ENCODE data around the gene TMEM26. TPM values are rescaled to one million over a fixed set of nuclear protein-coding genes. Genes with fewer than 3 reads are reported as not detected.

The TMEM26 gene
- total RNA-seq, 1 experiment from 2014 or later = not detected

- Mint-ChIP-seq H3K4me3 (ENCODE audit: unreplicated experiment) (no peak overlapping the region), H3K27ac (ENCODE audit: unreplicated experiment) (no peak overlapping the region), H3K27me3 (ENCODE audit: insufficient read depth, unreplicated experiment) (peaks cover 3% of the 10 kb centered on the region), H3K36me3 (ENCODE audit: insufficient read depth, unreplicated experiment) (no peaks in the 10 kb centered on the region), H3K9me3 (ENCODE audit: unreplicated experiment) (no peaks in the 10 kb centered on the region), H3K4me1 (ENCODE audit: low read depth, unreplicated experiment) (no peaks in the 10 kb centered on the region)
- DNase-seq = no peak
- intact Hi-C loops (cut with micrococcal nuclease; ENCODE audit: unreplicated experiment) = no loop called here
- Histone ChIP-seq H3K4me3 (ENCODE audit: low read depth, low read length) (no peak overlapping the region), H3K36me3 (ENCODE audit: control insufficient read depth, insufficient read depth, low read length) (no peaks in the 10 kb centered on the region), H3K9me3 (no peaks in the 10 kb centered on the region), H3K27me3 (replicated peaks; ENCODE audit: control insufficient read depth, insufficient read depth, low read length) (no peaks in the 10 kb centered on the region), H3K4me1 (no peaks in the 10 kb centered on the region)
- no TSS peak for BruUV-seq (replicated peaks)
- ChIA-PET CTCF (no interaction called here), POLR2A (no interaction called here)
- TF ChIP-seq, protein P1, sequence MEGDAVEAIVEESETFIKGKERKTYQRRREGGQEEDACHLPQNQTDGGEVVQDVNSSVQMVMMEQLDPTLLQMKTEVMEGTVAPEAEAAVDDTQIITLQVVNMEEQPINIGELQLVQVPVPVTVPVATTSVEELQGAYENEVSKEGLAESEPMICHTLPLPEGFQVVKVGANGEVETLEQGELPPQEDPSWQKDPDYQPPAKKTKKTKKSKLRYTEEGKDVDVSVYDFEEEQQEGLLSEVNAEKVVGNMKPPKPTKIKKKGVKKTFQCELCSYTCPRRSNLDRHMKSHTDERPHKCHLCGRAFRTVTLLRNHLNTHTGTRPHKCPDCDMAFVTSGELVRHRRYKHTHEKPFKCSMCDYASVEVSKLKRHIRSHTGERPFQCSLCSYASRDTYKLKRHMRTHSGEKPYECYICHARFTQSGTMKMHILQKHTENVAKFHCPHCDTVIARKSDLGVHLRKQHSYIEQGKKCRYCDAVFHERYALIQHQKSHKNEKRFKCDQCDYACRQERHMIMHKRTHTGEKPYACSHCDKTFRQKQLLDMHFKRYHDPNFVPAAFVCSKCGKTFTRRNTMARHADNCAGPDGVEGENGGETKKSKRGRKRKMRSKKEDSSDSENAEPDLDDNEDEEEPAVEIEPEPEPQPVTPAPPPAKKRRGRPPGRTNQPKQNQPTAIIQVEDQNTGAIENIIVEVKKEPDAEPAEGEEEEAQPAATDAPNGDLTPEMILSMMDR (IDR thresholded peaks at IDR 0.05; ENCODE audit: insufficient read depth in 1 of 2, low read depth in 1 of 2, low read length in 1 of 2, severe bottlenecking in 1 of 2, unreplicated experiment in 1 of 2) = no peak
These were observed 45.1 kb downstream of the TMEM26 start for GRCh38 chr10:61408105-61408504.

DNA sequence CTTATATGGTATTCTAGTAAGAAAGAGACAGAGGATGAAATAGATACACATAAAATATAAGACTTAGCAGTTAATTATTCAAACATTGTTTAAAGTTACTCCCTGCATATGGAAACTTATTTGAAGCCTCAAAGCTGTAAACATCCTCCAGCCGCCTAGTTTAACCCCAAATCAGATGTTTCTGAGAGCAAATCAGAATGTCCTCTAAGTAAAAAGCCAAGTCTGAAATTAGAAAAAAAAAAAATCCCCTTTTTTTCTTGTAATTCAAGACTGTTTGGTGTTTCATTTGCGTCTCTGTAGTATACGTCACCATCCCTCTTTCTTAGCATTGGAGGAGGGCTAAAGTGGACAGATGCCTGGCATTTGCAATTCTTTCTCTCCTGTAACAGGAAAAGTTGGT is 46.4 kb downstream of the TMEM26 start:
- POLR2A ChIA-PET = no interaction called here
- Histone ChIP-seq H3K4me1 (no peaks in the 10 kb centered on the region), H3K9me3 (no peaks in the 10 kb centered on the region), H3K36me3 (ENCODE audit: control insufficient read depth, insufficient read depth, low read length) (no peaks in the 10 kb centered on the region), H3K27me3 (replicated peaks; ENCODE audit: control insufficient read depth, insufficient read depth, low read length) (no peaks in the 10 kb centered on the region), H3K4me3 (ENCODE audit: low read depth, low read length) (no peak overlapping the region)
- no peak overlapping the region for H3K4me3 Mint-ChIP-seq (ENCODE audit: unreplicated experiment)
- DNase-seq = no peak
- no peaks in the 10 kb centered on the region for H3K36me3 Mint-ChIP-seq (ENCODE audit: insufficient read depth, unreplicated experiment)
- intact Hi-C loops (cut with micrococcal nuclease; ENCODE audit: unreplicated experiment) = no loop called here
- TF ChIP-seq, protein P1 (IDR thresholded peaks at IDR 0.05; ENCODE audit: insufficient read depth in 1 of 2, low read depth in 1 of 2, low read length in 1 of 2, severe bottlenecking in 1 of 2, unreplicated experiment in 1 of 2) = no peak
- CTCF ChIA-PET = no interaction called here
- no TSS peak for BruUV-seq (replicated peaks)
- peaks cover under 1% of the 10 kb centered on the region for H3K27me3 Mint-ChIP-seq (ENCODE audit: insufficient read depth, unreplicated experiment)
- H3K27ac Mint-ChIP-seq (ENCODE audit: unreplicated experiment) = no peak overlapping the region
- no peaks in the 10 kb centered on the region for H3K4me1 Mint-ChIP-seq (ENCODE audit: low read depth, unreplicated experiment)
- H3K9me3 Mint-ChIP-seq (ENCODE audit: unreplicated experiment) = no peaks in the 10 kb centered on the region

DNA sequence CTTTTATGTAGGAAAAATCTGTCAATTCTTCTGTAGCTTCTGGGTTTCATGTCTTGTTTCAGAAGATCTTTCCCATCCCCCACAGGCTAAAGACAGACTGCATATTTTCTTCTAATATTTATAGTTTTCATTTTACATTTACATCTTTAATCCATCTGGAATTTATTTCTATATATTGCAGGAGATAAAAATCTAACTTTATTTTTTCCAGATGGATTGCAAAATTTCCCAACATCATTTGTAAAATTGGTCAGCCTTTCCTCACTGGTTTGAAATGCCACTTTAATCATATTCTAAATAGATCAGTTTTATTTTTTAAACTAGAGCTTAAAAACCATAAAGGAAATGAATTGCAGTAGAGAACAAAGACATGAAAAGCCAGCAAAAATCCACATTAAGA is 46.9 kb downstream of the TMEM26 start:
- no peaks in the 10 kb centered on the region for H3K27me3 Mint-ChIP-seq (ENCODE audit: insufficient read depth, unreplicated experiment)
- CTCF ChIA-PET = interaction anchor here (0.6 kb wide), 2 partner anchors 75 to 173 kb away, joined by 3 read pairs; no protein-coding TSS in a partner anchor
- no peaks in the 10 kb centered on the region for H3K36me3 Mint-ChIP-seq (ENCODE audit: insufficient read depth, unreplicated experiment)
- no peaks in the 10 kb centered on the region for H3K4me1 Mint-ChIP-seq (ENCODE audit: low read depth, unreplicated experiment)
- H3K27ac Mint-ChIP-seq (ENCODE audit: unreplicated experiment) = no peak overlapping the region
- Histone ChIP-seq H3K4me1 (no peaks in the 10 kb centered on the region), H3K36me3 (ENCODE audit: control insufficient read depth, insufficient read depth, low read length) (no peaks in the 10 kb centered on the region), H3K4me3 (ENCODE audit: low read depth, low read length) (no peak overlapping the region), H3K27me3 (replicated peaks; ENCODE audit: control insufficient read depth, insufficient read depth, low read length) (no peaks in the 10 kb centered on the region), H3K9me3 (no peaks in the 10 kb centered on the region)
- intact Hi-C loops (cut with micrococcal nuclease; ENCODE audit: unreplicated experiment) = no loop called here
- POLR2A ChIA-PET = no interaction called here
- H3K4me3 Mint-ChIP-seq (ENCODE audit: unreplicated experiment) = no peak overlapping the region
- no peaks in the 10 kb centered on the region for H3K9me3 Mint-ChIP-seq (ENCODE audit: unreplicated experiment)
- DNase-seq = no peak
- no TSS peak for BruUV-seq (replicated peaks)
- TF ChIP-seq, protein P1 (IDR thresholded peaks at IDR 0.05; ENCODE audit: insufficient read depth in 1 of 2, low read depth in 1 of 2, low read length in 1 of 2, severe bottlenecking in 1 of 2, unreplicated experiment in 1 of 2) = no peak
